Measurements from ENCODE around the gene CTNNBIP1. TPM values are rescaled to one million over a fixed set of nuclear protein-coding genes. Genes with fewer than 3 reads are reported as not detected.
A peak's percentile ranks its signal among the peaks of the same experiment; 100 is the strongest.

The CTNNBIP1 gene
- total and polyA plus RNA-seq, 9 of the 15 experiments (the other 6 are each of a cell fraction or from before 2014, with no cell fraction given), result 0.65 to 29.2 (median 14.7) TPM

DNA sequence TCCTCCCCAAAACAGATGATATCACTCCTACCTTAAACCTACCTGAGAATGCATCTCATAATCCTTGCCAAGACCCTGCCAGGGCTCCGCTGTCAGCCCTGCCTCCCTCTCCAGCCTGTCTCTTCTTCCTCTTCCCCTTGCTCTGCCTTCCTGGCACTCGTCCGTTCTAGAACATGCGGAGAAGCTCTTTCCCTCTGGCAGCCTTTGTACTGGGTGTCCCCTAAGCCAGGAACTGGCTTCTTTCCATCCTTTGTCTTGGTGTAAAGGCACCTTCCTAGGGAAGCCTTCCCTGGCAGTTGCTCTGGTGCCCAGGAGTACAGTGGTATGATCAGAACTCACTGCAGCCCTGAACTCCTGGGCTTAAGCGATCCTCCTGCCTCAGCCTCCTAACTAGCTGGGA lies 36.1 kb downstream of the CTNNBIP1 start:
- CTCF ChIA-PET (ENCODE audit: low intra/inter-chr PET ratio), result interaction anchor here (0.6 to 3.2 kb wide), 7 partner anchors 41 to 1900 kb away, joined by 3 to 31 read pairs (median 5); partner anchors contain the start of gene UBE4B
- H3K79me2 ChIP-seq (ENCODE audit: control insufficient read depth, insufficient read depth, low read length), result no peaks in the 10 kb centered on the region
- no peak for FAIRE-seq
- TSS peak; percentile 29 for BruUV-seq (replicated peaks)
- in situ Hi-C loops (cut with MboI), result loop anchor here (5.0 to 10.0 kb wide), 2 partner anchors 71 to 553 kb away; partner anchors contain the start of genes LZIC and NMNAT1
- no peaks in the 10 kb centered on the region for H3K9me1 ChIP-seq (ENCODE audit: control insufficient read depth, insufficient read depth, low read length)
- intact Hi-C loops (cut with micrococcal nuclease), result loop anchor here (1.0 to 2.0 kb wide), 3 partner anchors 37 to 555 kb away; partner anchors contain the start of genes CTNNBIP1, LZIC and NMNAT1
- H3K4me2 ChIP-seq (ENCODE audit: insufficient read depth, low read length), result no peak overlapping the region
- 0 out of 2 replicates have a peak, but pooled peaks cover 5% of the 10 kb centered on the region for H4K20me1 ChIP-seq (replicated peaks; ENCODE audit: control insufficient read depth, insufficient read depth, low read length)
- H3K9ac ChIP-seq (ENCODE audit: insufficient read depth in 1 of 2, low read depth in 2 of 2, low read length in 2 of 2), result no peak overlapping the region
- no peaks in the 10 kb centered on the region for H3K9me3 ChIP-seq (replicated peaks; ENCODE audit: control insufficient read depth, insufficient read depth, low read depth, low read length)
- no peaks in the 10 kb centered on the region for H3K36me3 ChIP-seq (ENCODE audit: control insufficient read depth, insufficient read depth, low read length)
- no peak for DNase-seq (ENCODE audit: extremely low read depth in 1 of 4, low spot score in 3 of 4)
- H3K4me1 ChIP-seq (replicated peaks in 1 of 2; ENCODE audit: control insufficient read depth in 2 of 2, insufficient read depth in 2 of 2, low read length in 2 of 2), result peaks cover 5 to 25% of the 10 kb centered on the region in 2 experiments; a peak in 4 of 5 replicates
- WGBS (ENCODE audit: insufficient coverage, low coverage, missing lambda C conversion rate), result 23% methylated on average over 5 of the region's 5 CpGs
- H3K27ac ChIP-seq (ENCODE audit: extremely low read depth, low read depth, low read length), result no peak overlapping the region
- no peak overlapping the region for H3K4me3 ChIP-seq
- no peaks in the 10 kb centered on the region for H3K27me3 ChIP-seq (ENCODE audit: control insufficient read depth in 2 of 2, insufficient read depth in 2 of 2, low read length in 2 of 2)
- ATAC-seq, result no peak
- TF ChIP-seq, protein P1, sequence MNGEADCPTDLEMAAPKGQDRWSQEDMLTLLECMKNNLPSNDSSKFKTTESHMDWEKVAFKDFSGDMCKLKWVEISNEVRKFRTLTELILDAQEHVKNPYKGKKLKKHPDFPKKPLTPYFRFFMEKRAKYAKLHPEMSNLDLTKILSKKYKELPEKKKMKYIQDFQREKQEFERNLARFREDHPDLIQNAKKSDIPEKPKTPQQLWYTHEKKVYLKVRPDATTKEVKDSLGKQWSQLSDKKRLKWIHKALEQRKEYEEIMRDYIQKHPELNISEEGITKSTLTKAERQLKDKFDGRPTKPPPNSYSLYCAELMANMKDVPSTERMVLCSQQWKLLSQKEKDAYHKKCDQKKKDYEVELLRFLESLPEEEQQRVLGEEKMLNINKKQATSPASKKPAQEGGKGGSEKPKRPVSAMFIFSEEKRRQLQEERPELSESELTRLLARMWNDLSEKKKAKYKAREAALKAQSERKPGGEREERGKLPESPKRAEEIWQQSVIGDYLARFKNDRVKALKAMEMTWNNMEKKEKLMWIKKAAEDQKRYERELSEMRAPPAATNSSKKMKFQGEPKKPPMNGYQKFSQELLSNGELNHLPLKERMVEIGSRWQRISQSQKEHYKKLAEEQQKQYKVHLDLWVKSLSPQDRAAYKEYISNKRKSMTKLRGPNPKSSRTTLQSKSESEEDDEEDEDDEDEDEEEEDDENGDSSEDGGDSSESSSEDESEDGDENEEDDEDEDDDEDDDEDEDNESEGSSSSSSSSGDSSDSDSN (IDR thresholded peaks at IDR 0.05; ENCODE audit: borderline replicate concordance in 1 of 2, low read depth in 2 of 2, low read length in 2 of 2), result no peak
- TF ChIP-seq ZNF311 (CRISPR knock-in tag; IDR thresholded peaks at IDR 0.05) (no peak), ASH1L (IDR thresholded peaks at IDR 0.05; ENCODE audit: borderline replicate concordance, low read depth, partially characterized antibody) (no peak), ZNF133 (CRISPR knock-in tag; IDR thresholded peaks at IDR 0.05) (no peak), SP1 (CRISPR knock-in tag; IDR thresholded peaks at IDR 0.05) (no peak), ZNF695 (CRISPR knock-in tag; IDR thresholded peaks at IDR 0.05) (no peak), EGR1 (conservative IDR thresholded peaks at IDR 0.05) (no peak), ZFP1 (CRISPR knock-in tag; IDR thresholded peaks at IDR 0.05) (no peak), CBFB (CRISPR knock-in tag; IDR thresholded peaks at IDR 0.05) (no peak), RFX7 (CRISPR knock-in tag; IDR thresholded peaks at IDR 0.05) (no peak), RFX1 (IDR thresholded peaks at IDR 0.05) (no peak)
- POLR2A ChIA-PET, result no interaction called here
- no peak overlapping the region for H2AFZ ChIP-seq (ENCODE audit: low read depth, low read length)
